ENCODE data around the gene IGSF9. TPM values are rescaled to one million over a fixed set of nuclear protein-coding genes. Genes with fewer than 3 reads are reported as not detected.

The IGSF9 gene
- total and polyA plus RNA-seq, 2 of the 13 experiments (the other 11 are each of a cell fraction or from before 2014, with no cell fraction given): 0.03 TPM; not detected in 1

DNA sequence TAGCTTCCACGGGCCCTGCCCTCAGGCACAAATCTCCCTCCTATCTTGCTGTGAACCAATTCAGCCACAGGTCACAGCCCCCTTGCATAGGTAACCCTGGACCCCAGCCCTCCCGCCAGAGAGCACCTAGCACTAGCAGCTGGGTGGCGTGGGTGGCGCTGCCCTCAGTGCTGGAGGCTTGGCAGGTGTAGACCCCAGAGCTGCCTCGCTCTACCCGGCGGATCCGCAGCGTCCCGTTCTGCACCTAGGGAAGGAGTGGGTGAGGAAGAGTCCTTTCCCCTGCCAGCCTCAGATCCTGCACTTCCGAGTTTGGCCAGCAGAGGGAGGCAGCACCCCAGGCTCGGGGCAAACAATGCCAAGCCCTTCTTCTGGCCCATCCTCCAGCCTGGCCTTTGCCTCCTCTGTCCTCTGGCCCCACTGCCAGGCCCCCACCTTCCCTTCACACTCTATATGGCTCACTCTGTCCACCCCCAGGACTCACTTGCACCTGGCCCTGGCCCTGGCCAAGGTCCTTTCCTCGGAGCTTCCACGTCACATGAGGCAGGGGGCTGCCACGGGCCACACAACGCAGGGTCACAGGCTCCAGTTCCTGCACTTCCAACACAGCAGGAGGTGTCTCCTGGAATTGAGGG is 9.0 kb downstream of the IGSF9 start:
- ChIA-PET CTCF (ENCODE audit: low intra/inter-chr PET ratio, low total read pairs) (interaction anchor here (1.2 to 2.4 kb wide), 3 partner anchors 44 to 142 kb away, joined by 3 to 57 read pairs (median 6); no protein-coding TSS in a partner anchor), POLR2A (no interaction called here)
- peak; percentile 30 for DNase-seq (ENCODE audit: low spot score)
- Histone ChIP-seq H3K4me3 (replicated peaks in 1 of 3; ENCODE audit: insufficient read depth in 1 of 3, low read depth in 2 of 3, low read length in 3 of 3) (no peak overlapping the region), H3K36me3 (replicated peaks in 1 of 2; ENCODE audit: control insufficient read depth in 1 of 2, insufficient read depth in 2 of 2, low read length in 2 of 2) (no peaks in the 10 kb centered on the region), H3K4me1 (ENCODE audit: insufficient read depth, low read length) (peaks cover 13% of the 10 kb centered on the region), H3K9me3 (ENCODE audit: low read length) (no peaks in the 10 kb centered on the region), H4K20me1 (ENCODE audit: insufficient read depth, low read length) (no peaks in the 10 kb centered on the region), H3K79me2 (ENCODE audit: insufficient read depth, low read length) (no peaks in the 10 kb centered on the region), H3K27me3 (ENCODE audit: control insufficient read depth in 1 of 2, insufficient read depth in 2 of 2, low read length in 2 of 2) (peaks cover 13 to 51% of the 10 kb centered on the region in 2 experiments; a peak in 4 of 5 replicates), H3K27ac (ENCODE audit: extremely low read length, insufficient read depth, low read length) (no peak overlapping the region), H2AFZ (ENCODE audit: low read length) (no peak overlapping the region), H3K4me2 (ENCODE audit: low read depth, low read length) (no peak overlapping the region), H3K9ac (ENCODE audit: insufficient read depth, low read depth, low read length) (no peak overlapping the region)
- in situ Hi-C loops (cut with HindIII; ENCODE audit: extremely low pct_ligation_motif_present, low pct_unique_long_range_greater_than_20kb) (loop anchor here (5.0 kb wide), 2 partner anchors 71 to 146 kb away; partner anchors contain the start of gene KCNJ9), intact Hi-C loops (cut with micrococcal nuclease; ENCODE audit: unreplicated experiment) (loop anchor here (1.0 to 5.0 kb wide), 3 partner anchors 71 to 141 kb away; no protein-coding TSS in a partner anchor)
- 51% methylated on average over 6 of the region's 16 CpGs for WGBS (ENCODE audit: low lambda C conversion rate)
- BruUV-seq (replicated peaks): no TSS peak
- FAIRE-seq: peak; percentile 63
- peak; percentile 87 for ATAC-seq
- peak; percentile 39; the same call in 1 of the 2 replicates for TF ChIP-seq SALL1 (CRISPR knock-in tag; IDR thresholded peaks at IDR 0.05)
- TF ChIP-seq CEBPG (CRISPR knock-in tag; IDR thresholded peaks at IDR 0.05): no peak
- TF ChIP-seq ZIK1 (CRISPR knock-in tag; IDR thresholded peaks at IDR 0.05; ENCODE audit: borderline replicate concordance, low read depth): 0 out of 2 replicates have a peak, but pooled peaks have one; percentile 59
- TF ChIP-seq FOXM1 (CRISPR knock-in tag; IDR thresholded peaks at IDR 0.05): no peak
- TF ChIP-seq FOSL2 (CRISPR knock-in tag; IDR thresholded peaks at IDR 0.05): peak; percentile 15; the same call in 1 of the 2 replicates
- TF ChIP-seq, protein P1, sequence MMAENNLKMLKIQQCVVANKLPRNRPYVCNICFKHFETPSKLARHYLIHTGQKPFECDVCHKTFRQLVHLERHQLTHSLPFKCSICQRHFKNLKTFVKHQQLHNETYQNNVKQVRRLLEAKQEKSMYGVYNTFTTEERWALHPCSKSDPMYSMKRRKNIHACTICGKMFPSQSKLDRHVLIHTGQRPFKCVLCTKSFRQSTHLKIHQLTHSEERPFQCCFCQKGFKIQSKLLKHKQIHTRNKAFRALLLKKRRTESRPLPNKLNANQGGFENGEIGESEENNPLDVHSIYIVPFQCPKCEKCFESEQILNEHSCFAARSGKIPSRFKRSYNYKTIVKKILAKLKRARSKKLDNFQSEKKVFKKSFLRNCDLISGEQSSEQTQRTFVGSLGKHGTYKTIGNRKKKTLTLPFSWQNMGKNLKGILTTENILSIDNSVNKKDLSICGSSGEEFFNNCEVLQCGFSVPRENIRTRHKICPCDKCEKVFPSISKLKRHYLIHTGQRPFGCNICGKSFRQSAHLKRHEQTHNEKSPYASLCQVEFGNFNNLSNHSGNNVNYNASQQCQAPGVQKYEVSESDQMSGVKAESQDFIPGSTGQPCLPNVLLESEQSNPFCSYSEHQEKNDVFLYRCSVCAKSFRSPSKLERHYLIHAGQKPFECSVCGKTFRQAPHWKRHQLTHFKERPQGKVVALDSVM (CRISPR knock-in tag; IDR thresholded peaks at IDR 0.05): no peak
- peak; percentile 42 for TF ChIP-seq RBM39 (IDR thresholded peaks at IDR 0.05; ENCODE audit: low read depth, low read length, poor library complexity, severe bottlenecking)
- no peak for TF ChIP-seq ISL2 (CRISPR knock-in tag; IDR thresholded peaks at IDR 0.05)
- TF ChIP-seq, protein P2, sequence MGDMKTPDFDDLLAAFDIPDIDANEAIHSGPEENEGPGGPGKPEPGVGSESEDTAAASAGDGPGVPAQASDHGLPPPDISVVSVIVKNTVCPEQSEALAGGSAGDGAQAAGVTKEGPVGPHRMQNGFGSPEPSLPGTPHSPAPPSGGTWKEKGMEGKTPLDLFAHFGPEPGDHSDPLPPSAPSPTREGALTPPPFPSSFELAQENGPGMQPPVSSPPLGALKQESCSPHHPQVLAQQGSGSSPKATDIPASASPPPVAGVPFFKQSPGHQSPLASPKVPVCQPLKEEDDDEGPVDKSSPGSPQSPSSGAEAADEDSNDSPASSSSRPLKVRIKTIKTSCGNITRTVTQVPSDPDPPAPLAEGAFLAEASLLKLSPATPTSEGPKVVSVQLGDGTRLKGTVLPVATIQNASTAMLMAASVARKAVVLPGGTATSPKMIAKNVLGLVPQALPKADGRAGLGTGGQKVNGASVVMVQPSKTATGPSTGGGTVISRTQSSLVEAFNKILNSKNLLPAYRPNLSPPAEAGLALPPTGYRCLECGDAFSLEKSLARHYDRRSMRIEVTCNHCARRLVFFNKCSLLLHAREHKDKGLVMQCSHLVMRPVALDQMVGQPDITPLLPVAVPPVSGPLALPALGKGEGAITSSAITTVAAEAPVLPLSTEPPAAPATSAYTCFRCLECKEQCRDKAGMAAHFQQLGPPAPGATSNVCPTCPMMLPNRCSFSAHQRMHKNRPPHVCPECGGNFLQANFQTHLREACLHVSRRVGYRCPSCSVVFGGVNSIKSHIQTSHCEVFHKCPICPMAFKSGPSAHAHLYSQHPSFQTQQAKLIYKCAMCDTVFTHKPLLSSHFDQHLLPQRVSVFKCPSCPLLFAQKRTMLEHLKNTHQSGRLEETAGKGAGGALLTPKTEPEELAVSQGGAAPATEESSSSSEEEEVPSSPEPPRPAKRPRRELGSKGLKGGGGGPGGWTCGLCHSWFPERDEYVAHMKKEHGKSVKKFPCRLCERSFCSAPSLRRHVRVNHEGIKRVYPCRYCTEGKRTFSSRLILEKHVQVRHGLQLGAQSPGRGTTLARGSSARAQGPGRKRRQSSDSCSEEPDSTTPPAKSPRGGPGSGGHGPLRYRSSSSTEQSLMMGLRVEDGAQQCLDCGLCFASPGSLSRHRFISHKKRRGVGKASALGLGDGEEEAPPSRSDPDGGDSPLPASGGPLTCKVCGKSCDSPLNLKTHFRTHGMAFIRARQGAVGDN (CRISPR knock-in tag; IDR thresholded peaks at IDR 0.05): peak; percentile 41
- peak; percentile 100 for TF ChIP-seq SRSF4 (IDR thresholded peaks at IDR 0.05; ENCODE audit: low read depth, low read length, poor library complexity, severe bottlenecking)
- TF ChIP-seq, protein P3, sequence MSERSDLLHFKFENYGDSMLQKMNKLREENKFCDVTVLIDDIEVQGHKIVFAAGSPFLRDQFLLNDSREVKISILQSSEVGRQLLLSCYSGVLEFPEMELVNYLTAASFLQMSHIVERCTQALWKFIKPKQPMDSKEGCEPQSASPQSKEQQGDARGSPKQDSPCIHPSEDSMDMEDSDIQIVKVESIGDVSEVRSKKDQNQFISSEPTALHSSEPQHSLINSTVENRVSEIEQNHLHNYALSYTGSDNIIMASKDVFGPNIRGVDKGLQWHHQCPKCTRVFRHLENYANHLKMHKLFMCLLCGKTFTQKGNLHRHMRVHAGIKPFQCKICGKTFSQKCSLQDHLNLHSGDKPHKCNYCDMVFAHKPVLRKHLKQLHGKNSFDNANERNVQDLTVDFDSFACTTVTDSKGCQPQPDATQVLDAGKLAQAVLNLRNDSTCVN (CRISPR knock-in tag; IDR thresholded peaks at IDR 0.05; ENCODE audit: borderline replicate concordance): no peak
- TF ChIP-seq EED (CRISPR knock-in tag; IDR thresholded peaks at IDR 0.05): no peak
- no peak for TF ChIP-seq CHD4 (IDR thresholded peaks at IDR 0.05; ENCODE audit: borderline replicate concordance, low read length)
- no peak for TF ChIP-seq TSC22D2 (CRISPR knock-in tag; IDR thresholded peaks at IDR 0.05; ENCODE audit: borderline replicate concordance)
- TF ChIP-seq NR2F6 (IDR thresholded peaks at IDR 0.05): no peak
- 0 out of 2 replicates have a peak, but pooled peaks have one; percentile 23 for TF ChIP-seq NR2F6 (CRISPR knock-in tag; IDR thresholded peaks at IDR 0.05)
- no peak for TF ChIP-seq MXD4 (CRISPR knock-in tag; IDR thresholded peaks at IDR 0.05)
- TF ChIP-seq NBN (conservative IDR thresholded peaks at IDR 0.05): no peak
- no peak for TF ChIP-seq ZNF124 (CRISPR knock-in tag; IDR thresholded peaks at IDR 0.05)
